GM18505 (cell line): ENCODE results near the gene MLYCD.
"Not testable (repeated sequence)": the region's sequence is repeated elsewhere in the genome, so short reads cannot be mapped to it uniquely, and the experiment has no call there.

Source experiments
- ATAC-seq: cut with Tn5 transposase; IDR thresholded peaks from one replicate; pipeline ENCODE4 v1.9.1; 2021; ENCODE audit not compliant: unreplicated experiment
- POLR2A ChIP-seq: IDR thresholded peaks from 4 replicates; pipeline ENCODE4 v1.6.1; 2011; ENCODE audit warnings: borderline replicate concordance; ENCODE audit not compliant: insufficient read depth, insufficient read length; ENCODE audit errors: extremely low read depth

Gene MLYCD

DNA sequence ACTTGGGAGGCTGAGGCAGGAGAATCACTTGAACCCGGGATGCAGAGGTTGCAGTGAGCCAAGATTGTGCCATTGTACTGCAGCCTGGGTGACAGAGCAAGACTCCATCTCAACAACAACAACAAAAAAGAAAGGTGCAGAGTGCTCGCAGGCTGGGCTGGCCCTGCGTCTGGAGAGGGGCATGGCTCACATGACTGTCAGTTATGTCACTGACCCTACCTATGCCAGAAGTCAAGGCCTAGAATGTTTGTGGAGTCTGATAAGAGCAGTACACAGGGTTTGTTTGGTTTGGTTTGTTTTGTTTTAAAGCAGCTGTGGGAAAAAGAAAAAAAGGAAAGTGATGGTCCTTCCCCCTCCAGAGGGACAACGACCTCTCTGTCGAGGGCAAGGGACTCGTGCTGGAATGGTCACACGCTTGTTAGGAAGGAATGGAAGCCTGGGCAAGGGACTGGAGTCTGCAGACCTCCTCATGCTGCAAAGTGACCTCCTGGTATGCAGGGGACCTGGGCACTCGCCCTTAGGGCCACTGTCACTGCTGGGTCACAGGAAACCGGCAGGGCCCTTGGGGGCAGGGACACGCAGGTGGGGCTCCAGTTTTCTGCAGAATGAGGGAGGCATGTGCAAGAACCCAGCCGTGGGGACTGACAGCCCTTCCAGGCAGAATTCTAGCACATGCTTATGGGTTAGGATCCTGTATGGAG is 44.0 kb downstream of the MLYCD start:
- ATAC-seq: no peak
- TF ChIP-seq POLR2A: no peak

DNA sequence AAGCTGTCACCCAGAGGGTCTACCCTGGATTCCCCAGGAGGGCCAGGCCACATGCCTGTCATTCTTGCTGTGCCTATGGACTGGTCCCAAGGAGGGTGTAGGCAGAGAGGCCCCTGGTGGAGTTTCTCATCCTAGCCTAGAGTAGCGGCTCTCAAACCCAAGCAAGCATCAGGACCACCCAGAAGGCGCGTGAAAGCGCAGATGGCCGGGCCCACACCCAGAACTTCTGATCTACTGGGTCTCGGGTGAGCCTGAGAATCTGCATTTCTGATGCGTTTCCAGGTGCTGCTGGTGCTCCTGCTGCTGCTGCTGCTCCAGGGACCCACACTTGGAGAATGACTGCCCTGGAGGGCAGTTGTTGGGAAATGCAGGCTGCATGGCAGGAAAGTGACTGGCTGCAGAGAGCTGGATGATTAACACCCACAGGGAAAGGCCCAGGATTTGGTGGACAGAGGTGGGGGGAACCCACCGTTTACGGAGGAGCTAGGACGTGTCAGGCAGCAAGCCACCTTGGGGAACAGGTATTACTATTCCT is 44.7 kb downstream of the MLYCD start:
- ATAC-seq: no peak
- no peak for TF ChIP-seq POLR2A

DNA sequence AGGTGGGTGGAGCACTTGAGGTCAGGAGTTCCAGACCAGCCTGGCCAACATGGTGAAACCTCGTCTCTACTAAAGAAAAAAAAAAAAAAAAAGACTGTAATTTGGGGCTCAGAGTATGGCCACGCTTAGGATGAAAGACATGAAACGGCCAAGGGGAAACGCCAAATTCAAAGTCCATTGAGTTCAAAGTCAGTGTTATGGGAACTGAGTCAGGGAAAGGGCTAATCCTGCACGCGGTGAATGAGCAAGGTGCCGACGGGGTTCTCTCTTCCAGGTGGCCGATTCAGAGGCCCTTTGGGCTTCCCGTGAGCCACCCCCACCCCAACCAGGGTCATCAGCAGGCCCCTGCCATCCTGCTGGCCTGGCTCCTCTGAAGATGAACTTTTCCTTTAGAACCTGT is 46.7 kb downstream of the MLYCD start:
- no peak for TF ChIP-seq POLR2A
- ATAC-seq: no peak

DNA sequence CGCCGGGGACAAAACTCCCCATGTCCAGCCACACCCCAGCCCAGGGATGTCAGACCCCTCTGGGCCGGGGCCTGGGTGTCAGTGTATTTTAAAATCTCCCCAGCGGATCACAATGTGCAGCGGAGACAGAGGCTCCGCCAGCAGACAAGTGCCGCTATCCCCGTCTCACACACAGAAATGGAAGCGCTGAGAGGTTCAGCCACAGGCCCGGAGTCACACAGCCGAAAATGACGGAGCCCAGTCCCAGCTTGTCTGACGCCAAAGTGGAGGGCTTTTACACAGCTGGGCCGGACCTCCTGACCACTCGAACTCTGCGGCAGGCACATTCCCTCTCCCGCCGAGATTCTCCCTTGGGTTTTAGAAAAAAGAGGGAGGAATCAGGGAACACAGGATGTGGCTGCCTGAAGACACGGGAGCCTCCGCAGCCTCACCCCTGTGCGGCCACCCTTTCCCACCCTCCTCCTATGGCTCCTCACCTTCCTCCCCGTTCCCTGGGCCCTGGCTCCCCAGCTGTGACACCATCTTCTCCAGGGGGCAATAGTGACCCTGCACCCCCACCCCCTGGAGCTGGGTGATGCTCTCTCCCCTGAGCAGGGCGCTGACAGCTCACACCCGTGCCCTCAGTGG is 47.4 kb downstream of the MLYCD start:
- ATAC-seq: no peak
- no peak for TF ChIP-seq POLR2A

DNA sequence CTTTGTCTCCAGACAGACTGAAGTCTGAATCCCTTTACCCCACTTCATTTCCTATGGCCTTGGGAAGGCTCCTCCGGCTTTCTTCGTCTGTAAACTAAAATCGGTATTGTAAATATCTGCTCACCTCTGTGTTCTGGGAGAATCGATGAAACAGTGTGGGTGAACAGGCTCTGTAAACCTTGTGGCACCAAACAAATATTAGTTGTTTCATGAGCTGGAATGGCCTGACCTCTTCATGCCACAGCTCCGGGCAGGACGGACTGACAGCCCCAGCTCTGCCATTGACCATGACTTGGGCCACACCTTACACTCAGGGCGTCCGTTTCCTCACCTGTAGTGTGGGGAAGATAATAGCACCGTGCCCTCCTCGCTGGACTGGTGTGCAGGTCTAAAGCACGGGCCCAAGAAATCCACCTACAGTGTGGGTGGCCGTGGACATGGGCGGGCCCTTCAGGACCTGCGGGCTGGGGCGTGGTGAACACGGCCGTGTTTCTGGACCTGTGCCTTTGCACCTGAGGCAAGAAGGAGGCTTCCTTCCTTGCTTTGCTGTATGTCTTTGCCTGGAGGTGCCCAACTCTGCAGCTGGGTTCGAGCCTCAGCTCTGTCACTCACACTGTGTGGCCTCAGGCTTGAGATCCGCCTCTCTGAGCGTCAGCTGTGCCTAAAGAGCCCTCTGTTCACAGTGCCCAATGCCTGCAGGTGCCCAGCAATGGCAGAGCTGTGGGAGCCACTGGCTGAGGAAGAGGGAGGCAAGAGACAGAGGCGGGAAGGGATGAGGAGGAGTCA is 48.1 kb downstream of the MLYCD start:
- TF ChIP-seq POLR2A: no peak
- no peak for ATAC-seq

DNA sequence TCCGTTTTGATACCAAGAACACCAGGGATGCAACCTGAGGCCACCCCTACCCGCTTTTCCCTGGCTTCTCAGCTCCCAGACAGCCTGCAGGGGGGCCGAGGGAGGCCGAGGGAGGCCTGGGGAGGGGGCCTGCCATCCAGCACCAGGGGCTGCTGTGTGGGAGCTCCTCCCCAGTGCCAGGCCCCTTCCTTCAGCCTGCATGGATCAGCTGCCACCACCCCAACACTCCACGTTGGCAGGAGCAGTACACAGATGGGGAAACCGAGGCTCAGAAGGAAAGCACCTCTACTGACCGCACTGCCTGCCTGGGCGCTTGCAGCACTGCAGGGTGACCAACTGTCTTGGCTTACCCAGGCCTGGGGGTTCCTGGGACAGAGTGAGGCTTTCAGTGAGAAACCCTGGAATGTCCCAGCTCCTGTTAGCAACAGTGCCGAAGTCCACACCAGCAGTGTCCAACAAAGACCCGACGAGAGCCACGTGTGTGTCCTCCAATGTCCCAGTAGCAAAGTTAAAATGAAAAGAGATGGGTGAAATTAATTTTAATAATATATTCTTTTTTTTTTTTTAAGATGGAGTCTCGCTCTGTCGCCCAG is 48.8 kb downstream of the MLYCD start:
- ATAC-seq: no peak
- no peak for TF ChIP-seq POLR2A

DNA sequence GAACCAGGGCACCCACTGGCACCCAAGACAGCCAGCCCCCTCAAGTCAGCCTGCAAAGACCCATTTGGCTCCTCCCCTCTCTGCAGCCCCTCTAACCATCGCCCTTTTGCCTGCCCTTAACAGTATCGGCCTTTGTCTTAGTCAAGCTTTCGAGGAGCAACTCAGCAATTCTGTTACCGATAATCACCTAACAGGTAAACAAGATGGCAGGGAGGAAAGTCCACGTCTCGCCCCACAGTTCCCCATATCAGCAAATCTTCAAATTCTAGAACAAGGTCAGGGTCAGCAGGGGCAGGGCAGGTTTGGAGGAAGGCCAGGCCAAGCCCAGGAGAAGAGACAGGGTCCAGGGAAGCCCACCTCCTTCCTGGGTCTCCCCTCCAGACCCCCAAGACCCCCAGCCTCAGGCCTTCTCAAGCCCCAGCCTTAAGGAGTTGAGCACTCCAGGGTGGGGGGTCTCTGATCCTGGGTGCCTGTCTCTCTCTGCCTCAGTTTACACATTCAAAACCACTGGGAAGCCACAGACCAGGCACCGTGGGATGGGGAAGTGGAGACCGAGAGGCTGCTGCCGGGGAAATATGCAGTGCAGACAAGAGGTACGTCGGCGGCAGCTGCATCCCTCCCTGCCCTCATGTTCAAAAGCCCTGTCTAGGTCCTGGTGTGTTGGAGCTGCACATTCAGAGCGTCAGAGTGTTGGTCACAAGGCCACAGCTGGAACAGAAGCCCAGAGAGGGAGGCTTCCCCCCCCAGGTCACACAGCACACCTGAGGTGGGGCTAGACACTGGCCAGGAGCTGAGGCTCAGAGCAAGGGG is 50.2 kb downstream of the MLYCD start:
- no peak for TF ChIP-seq POLR2A
- no peak for ATAC-seq

DNA sequence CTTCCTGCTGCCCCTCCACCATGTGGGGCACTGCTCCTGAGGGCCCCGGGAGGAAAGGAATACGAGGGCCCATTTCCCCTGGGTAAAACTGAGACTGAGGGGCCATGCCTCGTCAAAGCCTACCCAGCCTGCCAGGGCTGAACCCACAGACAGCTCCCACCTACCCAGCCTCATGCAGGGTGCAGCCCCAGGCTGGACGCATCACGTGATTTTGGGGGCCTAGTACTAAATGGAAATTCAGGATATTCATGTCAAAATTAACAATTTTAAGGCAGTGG is 50.7 kb downstream of the MLYCD start:
- ATAC-seq: no peak

DNA sequence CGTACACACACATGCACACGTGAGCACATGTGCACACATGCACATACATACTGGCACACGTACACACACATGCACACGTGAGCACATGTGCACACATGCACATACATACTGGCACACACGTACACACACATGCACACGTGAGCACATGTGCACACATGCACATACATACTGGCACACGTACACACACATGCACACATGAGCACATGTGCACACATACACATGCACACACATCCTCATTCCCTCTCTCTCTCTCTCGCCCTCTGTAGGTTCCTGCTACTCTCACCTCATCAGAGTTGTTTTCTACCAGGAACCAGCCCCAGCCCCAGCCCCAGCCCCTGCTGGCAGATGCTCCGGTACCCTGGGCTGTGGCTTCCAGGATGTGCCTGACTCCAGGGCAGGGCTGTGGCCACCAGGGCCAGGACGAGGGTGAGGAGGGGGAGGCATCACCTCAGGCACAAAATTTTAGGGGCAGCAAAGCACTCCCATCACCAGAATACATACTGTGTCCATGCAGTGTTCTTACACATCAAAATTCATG is 52.0 kb downstream of the MLYCD start:
- ATAC-seq: not testable (repeated sequence)

More for the DNA sequence above, 50.7 kb downstream of the MLYCD start:
- TF ChIP-seq POLR2A: no peak

DNA sequence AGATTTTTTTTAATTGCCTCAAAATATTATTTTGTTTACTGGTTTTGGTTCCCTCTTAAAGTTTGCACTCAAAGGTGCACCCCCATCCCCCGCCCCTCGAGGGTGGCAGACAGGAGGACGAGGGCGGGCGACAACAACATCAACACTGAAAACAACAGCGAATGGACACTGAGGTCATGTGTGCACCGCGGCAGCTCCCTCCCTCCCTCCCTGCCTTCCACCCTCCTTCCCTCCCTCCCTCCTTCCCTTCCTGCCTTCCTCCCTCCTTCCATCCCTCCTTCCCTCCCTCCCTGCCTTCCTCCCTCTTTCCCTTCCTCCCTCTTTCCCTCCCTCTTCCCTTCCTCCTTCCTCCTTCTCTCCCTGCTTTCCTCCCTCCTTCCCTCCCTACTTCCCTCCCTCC is 52.6 kb downstream of the MLYCD start:
- no peak for ATAC-seq
- no peak for TF ChIP-seq POLR2A

DNA sequence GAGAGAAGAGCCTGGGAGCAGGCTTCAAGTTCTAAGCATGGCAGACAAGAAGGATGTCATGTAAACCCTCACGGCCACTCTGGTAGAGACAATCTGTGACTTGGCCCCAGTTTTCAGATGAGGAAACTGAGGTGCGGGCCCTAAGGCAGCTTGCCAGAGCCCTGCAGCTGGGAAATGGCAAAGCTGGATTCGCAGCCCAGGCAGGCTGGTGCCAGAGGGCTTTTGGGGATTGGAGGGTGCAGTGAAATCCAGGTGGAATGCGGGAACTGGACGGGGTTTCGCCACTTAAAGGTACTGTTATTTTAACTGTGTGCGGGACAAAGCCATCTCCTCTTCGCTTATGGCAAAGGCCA is 53.6 kb downstream of the MLYCD start:
- no peak for ATAC-seq
- no peak for TF ChIP-seq POLR2A

DNA sequence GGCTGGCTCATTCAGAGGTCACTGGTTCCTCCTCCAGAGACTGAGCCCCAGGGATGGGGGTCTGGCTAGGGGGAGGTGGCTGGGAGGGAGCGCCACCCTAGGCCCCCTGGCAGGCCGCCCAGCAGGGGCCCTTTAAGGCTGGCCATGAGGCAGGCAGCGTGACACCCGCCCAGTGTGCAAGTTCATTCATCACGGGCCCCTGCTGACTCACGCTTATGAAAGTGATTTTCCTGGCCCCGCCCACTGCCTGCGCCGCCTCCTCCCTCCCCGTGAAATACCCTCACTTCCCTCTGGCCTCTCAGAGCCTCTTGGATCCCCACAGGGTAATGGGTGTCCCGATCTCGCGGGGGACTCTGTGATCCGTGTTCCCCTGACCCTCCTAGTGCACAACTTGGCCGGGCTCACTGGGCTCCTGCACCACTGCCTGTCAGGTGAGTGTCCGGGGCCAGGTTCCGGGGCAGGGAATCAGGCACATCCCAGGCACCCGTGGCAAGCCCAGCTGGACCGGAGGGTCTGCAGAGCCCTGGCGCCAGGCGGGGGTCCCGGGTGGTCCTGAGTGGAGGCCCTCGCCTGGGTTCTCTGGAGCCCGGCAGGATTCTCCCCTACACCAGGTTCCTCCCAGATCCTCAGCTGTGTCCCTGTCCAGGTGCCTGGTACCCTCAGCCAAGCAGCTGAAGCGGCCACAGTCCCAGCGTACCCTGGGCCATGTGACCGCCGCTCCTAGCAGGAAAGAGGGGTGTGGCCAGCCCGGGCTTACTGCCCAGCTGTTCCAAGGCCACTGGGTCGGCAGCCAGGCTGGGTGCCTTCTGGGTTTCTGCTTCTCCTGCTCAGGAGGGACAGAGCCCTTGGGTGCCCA is 54.3 kb downstream of the MLYCD start, which contains the start of gene OSGIN1:
OSGIN1 (plus strand) TSS at position 301 of the 856 bp plus-strand sequence. CDS start 4,432 bp downstream, outside the sequence.
- TF ChIP-seq POLR2A: peak; percentile 34
- peak; percentile 88 for ATAC-seq
